WTC11 (cell line): Measurements from ENCODE around the gene CAAP1.

ENCODE experiments used
- CREB1 ChIP-seq: sonication (generic); formaldehyde crosslinking; IDR thresholded peaks from 2 replicates; pipeline ENCODE4 v1.8.0; 2023; ENCODE audit warnings: mild to moderate bottlenecking, missing genetic modification reagents
- CTCF ChIP-seq: fragments of 200-600 bp; IDR thresholded peaks from 2 replicates; pipeline ENCODE4 v1.8.0; 2022; ENCODE audit warnings: antibody characterized with exemption
- EMX1 ChIP-seq: fragments of 250-450 bp; sonication (Bioruptor Pico); IDR thresholded peaks from 2 replicates; pipeline ENCODE4 v1.8.0; 2021; ENCODE audit warnings: mild to moderate bottlenecking
- GABPB1 ChIP-seq: sonication (generic); formaldehyde crosslinking; IDR thresholded peaks from 2 replicates; pipeline ENCODE4 v1.8.1; 2023; ENCODE audit warnings: mild to moderate bottlenecking, missing genetic modification reagents
- IRF2 ChIP-seq: sonication (generic); formaldehyde crosslinking; IDR thresholded peaks from 2 replicates; pipeline ENCODE4 v1.8.0; 2022; ENCODE audit warnings: low read depth, missing genetic modification reagents, borderline replicate concordance
- NFATC4 ChIP-seq: fragments of 250-450 bp; sonication (Bioruptor Pico); IDR thresholded peaks from 2 replicates; pipeline ENCODE4 v1.9.0; 2021; ENCODE audit warnings: mild to moderate bottlenecking
- NFYB ChIP-seq: sonication (generic); formaldehyde crosslinking; conservative IDR thresholded peaks from 2 replicates; pipeline ENCODE4 v1.8.0; 2022; ENCODE audit warnings: low read depth, missing genetic modification reagents
- NR2C2 ChIP-seq: sonication (generic); formaldehyde crosslinking; IDR thresholded peaks from 2 replicates; pipeline ENCODE4 v1.8.0; 2022; ENCODE audit warnings: mild to moderate bottlenecking, missing genetic modification reagents
- PRDM15 ChIP-seq: sonication (generic); formaldehyde crosslinking; IDR thresholded peaks from 2 replicates; pipeline ENCODE4 v1.8.0; 2022; ENCODE audit warnings: missing genetic modification reagents
- ZNF396 ChIP-seq: fragments of 250-450 bp; sonication (Bioruptor Pico); IDR thresholded peaks from 2 replicates; pipeline ENCODE4 v1.8.0; 2021; ENCODE audit warnings: mild to moderate bottlenecking, moderate library complexity, borderline replicate concordance
- TF ChIP-seq, protein P1 (sequence below): sonication (generic); formaldehyde crosslinking; IDR thresholded peaks from 2 replicates; pipeline ENCODE4 v1.8.0; 2022; ENCODE audit warnings: mild to moderate bottlenecking, missing genetic modification reagents
- TF ChIP-seq, protein P2 (sequence below): sonication (generic); formaldehyde crosslinking; conservative IDR thresholded peaks from 2 replicates; pipeline ENCODE4 v1.8.1; 2023; ENCODE audit warnings: mild to moderate bottlenecking, low read depth, missing genetic modification reagents, moderate library complexity
- TF ChIP-seq, protein P3 (sequence below): sonication (generic); formaldehyde crosslinking; conservative IDR thresholded peaks from 2 replicates; pipeline ENCODE4 v1.8.1; 2022; ENCODE audit warnings: mild to moderate bottlenecking, missing genetic modification reagents
- TF ChIP-seq, protein P4 (sequence below): sonication (generic); formaldehyde crosslinking; IDR thresholded peaks from 2 replicates; pipeline ENCODE4 v1.8.1; 2022; ENCODE audit warnings: mild to moderate bottlenecking, moderate library complexity, missing genetic modification reagents

GRCh38 chr9:26882154-26882553 is 10.4 kb downstream of the CAAP1 start:
- TF ChIP-seq NFATC4 (CRISPR knock-in tag) (no peak), CTCF (no peak), EMX1 (CRISPR knock-in tag) (no peak), PRDM15 (no peak), IRF2 (CRISPR knock-in tag) (no peak), CREB1 (CRISPR knock-in tag) (no peak), NFYB (CRISPR knock-in tag) (no peak), GABPB1 (CRISPR knock-in tag) (no peak), ZNF396 (CRISPR knock-in tag) (no peak), NR2C2 (CRISPR knock-in tag) (no peak)
- TF ChIP-seq, protein P1, sequence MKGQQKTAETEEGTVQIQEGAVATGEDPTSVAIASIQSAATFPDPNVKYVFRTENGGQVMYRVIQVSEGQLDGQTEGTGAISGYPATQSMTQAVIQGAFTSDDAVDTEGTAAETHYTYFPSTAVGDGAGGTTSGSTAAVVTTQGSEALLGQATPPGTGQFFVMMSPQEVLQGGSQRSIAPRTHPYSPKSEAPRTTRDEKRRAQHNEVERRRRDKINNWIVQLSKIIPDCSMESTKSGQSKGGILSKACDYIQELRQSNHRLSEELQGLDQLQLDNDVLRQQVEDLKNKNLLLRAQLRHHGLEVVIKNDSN, result no peak
- TF ChIP-seq, protein P2, sequence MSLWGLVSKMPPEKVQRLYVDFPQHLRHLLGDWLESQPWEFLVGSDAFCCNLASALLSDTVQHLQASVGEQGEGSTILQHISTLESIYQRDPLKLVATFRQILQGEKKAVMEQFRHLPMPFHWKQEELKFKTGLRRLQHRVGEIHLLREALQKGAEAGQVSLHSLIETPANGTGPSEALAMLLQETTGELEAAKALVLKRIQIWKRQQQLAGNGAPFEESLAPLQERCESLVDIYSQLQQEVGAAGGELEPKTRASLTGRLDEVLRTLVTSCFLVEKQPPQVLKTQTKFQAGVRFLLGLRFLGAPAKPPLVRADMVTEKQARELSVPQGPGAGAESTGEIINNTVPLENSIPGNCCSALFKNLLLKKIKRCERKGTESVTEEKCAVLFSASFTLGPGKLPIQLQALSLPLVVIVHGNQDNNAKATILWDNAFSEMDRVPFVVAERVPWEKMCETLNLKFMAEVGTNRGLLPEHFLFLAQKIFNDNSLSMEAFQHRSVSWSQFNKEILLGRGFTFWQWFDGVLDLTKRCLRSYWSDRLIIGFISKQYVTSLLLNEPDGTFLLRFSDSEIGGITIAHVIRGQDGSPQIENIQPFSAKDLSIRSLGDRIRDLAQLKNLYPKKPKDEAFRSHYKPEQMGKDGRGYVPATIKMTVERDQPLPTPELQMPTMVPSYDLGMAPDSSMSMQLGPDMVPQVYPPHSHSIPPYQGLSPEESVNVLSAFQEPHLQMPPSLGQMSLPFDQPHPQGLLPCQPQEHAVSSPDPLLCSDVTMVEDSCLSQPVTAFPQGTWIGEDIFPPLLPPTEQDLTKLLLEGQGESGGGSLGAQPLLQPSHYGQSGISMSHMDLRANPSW (CRISPR knock-in tag), result no peak
- TF ChIP-seq, protein P3, sequence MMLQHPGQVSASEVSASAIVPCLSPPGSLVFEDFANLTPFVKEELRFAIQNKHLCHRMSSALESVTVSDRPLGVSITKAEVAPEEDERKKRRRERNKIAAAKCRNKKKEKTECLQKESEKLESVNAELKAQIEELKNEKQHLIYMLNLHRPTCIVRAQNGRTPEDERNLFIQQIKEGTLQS, result no peak
- TF ChIP-seq, protein P4, sequence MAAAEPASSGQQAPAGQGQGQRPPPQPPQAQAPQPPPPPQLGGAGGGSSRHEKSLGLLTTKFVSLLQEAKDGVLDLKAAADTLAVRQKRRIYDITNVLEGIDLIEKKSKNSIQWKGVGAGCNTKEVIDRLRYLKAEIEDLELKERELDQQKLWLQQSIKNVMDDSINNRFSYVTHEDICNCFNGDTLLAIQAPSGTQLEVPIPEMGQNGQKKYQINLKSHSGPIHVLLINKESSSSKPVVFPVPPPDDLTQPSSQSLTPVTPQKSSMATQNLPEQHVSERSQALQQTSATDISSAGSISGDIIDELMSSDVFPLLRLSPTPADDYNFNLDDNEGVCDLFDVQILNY (CRISPR knock-in tag), result no peak
